Panc1 (cell line): ENCODE data around the gene RPAP2. TPM values are rescaled to one million over a fixed set of nuclear protein-coding genes. Genes with fewer than 3 reads are reported as not detected.

Experiments
- ATAC-seq: fragments of 200-7000 bp; cut with Tn5 transposase; 2 replicates; pipeline ENCODE4 v1.9.1; 2020; ENCODE audit warnings: mild to moderate bottlenecking, moderate library complexity
- BruUV-seq: library from RNA; stranded (reverse); fragments of 400-500 nt; replicated peaks from 2 replicates; lab custom pipeline; 2021; lab: Mats Ljungman, UMichigan
- CTCF ChIA-PET: fragments of 300-600 bp; sonication (Branson Sonifier 250); formaldehyde crosslinking; loops from one replicate; lab custom pipeline; 2022; ENCODE audit warnings: antibody characterized with exemption; lab: Charles Lee
- POLR2A ChIA-PET: fragments of 300-600 bp; sonication (Branson Sonifier 250); formaldehyde crosslinking; loops from one replicate; lab custom pipeline; 2022; ENCODE audit warnings: antibody characterized with exemption; lab: Charles Lee
- DNase-seq: peaks from one replicate; pipeline ENCODE4 v3.0.0-alpha.2; 2010; ENCODE audit warnings: low read depth, low spot score
- H3K27ac ChIP-seq: 2 replicates; pipeline ENCODE4 v1.5.1; 2011; ENCODE audit warnings: mild to moderate bottlenecking, low read length, inconsistent platforms
- H3K27me3 ChIP-seq: fragments of 200-500 bp; sonication (Bioruptor generic); 2 replicates; pipeline ENCODE4 v1.6.0; 2014; ENCODE audit warnings: low read length, inconsistent platforms; ENCODE audit not compliant: control insufficient read depth, insufficient read depth
- H3K36me3 ChIP-seq: fragments of 200-500 bp; sonication (Bioruptor generic); 2 replicates; pipeline ENCODE4 v1.5.1; 2014; ENCODE audit warnings: inconsistent platforms, mild to moderate bottlenecking, low read length, moderate library complexity; ENCODE audit not compliant: control insufficient read depth, insufficient read depth
- H3K4me1 ChIP-seq: 2 replicates; pipeline ENCODE4 v1.5.1; 2011; ENCODE audit warnings: inconsistent platforms, mild to moderate bottlenecking, low read length, moderate library complexity; ENCODE audit not compliant: control insufficient read depth, insufficient read depth
- H3K4me3 ChIP-seq, 2 experiments: 2 replicates each; pipeline ENCODE4 v1.5.1; 2011 to 2012; ENCODE audit warnings: low read depth in 2 of 2, low read length in 2 of 2, mild to moderate bottlenecking in 2 of 2, inconsistent platforms in 1 of 2, moderate library complexity in 1 of 2
- H3K9me3 ChIP-seq: fragments of 200-500 bp; sonication (Bioruptor generic); 2 replicates; pipeline ENCODE4 v1.5.1; 2014; ENCODE audit warnings: low read depth, mild to moderate bottlenecking, inconsistent platforms, low read length, moderate library complexity; ENCODE audit not compliant: control insufficient read depth, insufficient read depth
- POLR2AphosphoS5 ChIP-seq: IDR thresholded peaks from 2 replicates; pipeline ENCODE4 v1.6.1; 2012; ENCODE audit warnings: mild to moderate bottlenecking, low read depth, low read length, moderate library complexity
- SIN3A ChIP-seq: IDR thresholded peaks from 2 replicates; pipeline ENCODE4 v1.6.1; 2012; ENCODE audit warnings: low read depth, mild to moderate bottlenecking, low read length, moderate library complexity, borderline replicate concordance; ENCODE audit not compliant: insufficient read depth
- TCF7L2 ChIP-seq: IDR thresholded peaks from 2 replicates; pipeline ENCODE4 v1.6.1; 2011; ENCODE audit warnings: mild to moderate bottlenecking, low read depth, low read length, inconsistent platforms
- in situ Hi-C: cut with HindIII; loops from 2 replicates; pipeline ENCODE4 v1.10.0; 2016; ENCODE audit warnings: low sequenced_read_pairs, low pct_unique_long_range_greater_than_20kb
- intact Hi-C: fragments of 100-400 bp; cut with micrococcal nuclease; formaldehyde crosslinking; loops from one replicate; pipeline ENCODE4 v1.10.0; 2022; ENCODE audit not compliant: unreplicated experiment
- total RNA-seq: library from RNA; stranded (reverse); gene quantifications from one replicate; pipeline ENCODE4 v1.2.1, GENCODE V29; 2021; ENCODE audit not compliant: unreplicated experiment
- TF ChIP-seq, protein P1 (sequence below): fragments of 450-650 bp; IDR thresholded peaks from 2 replicates; pipeline ENCODE4 v1.5.1; 2017; ENCODE audit warnings: mild to moderate bottlenecking
- TF ChIP-seq, protein P2 (sequence below), 2 experiments: IDR thresholded peaks; 2 replicates each; pipeline ENCODE4 v1.6.1; 2011 to 2012; ENCODE audit warnings: low read depth in 2 of 2, control low read depth in 1 of 2, low read length in 1 of 2, mild to moderate bottlenecking in 1 of 2, moderate library complexity in 1 of 2; ENCODE audit not compliant: insufficient read depth in 1 of 2

Gene RPAP2
- total RNA-seq, 1 experiment from 2014 or later: 16.3 TPM

- no TSS peak for BruUV-seq
- H3K4me1 ChIP-seq: no peaks in the 10 kb centered on the region
- H3K27me3 ChIP-seq: no peaks in the 10 kb centered on the region
- H3K4me3 ChIP-seq: no peak overlapping the region
- DNase-seq: no peak
- ChIA-PET POLR2A (no interaction called here), CTCF (no interaction called here)
- no peaks in the 10 kb centered on the region for H3K9me3 ChIP-seq
- in situ Hi-C loops: no loop called here
- intact Hi-C loops: no loop called here
- TF ChIP-seq, protein P1, sequence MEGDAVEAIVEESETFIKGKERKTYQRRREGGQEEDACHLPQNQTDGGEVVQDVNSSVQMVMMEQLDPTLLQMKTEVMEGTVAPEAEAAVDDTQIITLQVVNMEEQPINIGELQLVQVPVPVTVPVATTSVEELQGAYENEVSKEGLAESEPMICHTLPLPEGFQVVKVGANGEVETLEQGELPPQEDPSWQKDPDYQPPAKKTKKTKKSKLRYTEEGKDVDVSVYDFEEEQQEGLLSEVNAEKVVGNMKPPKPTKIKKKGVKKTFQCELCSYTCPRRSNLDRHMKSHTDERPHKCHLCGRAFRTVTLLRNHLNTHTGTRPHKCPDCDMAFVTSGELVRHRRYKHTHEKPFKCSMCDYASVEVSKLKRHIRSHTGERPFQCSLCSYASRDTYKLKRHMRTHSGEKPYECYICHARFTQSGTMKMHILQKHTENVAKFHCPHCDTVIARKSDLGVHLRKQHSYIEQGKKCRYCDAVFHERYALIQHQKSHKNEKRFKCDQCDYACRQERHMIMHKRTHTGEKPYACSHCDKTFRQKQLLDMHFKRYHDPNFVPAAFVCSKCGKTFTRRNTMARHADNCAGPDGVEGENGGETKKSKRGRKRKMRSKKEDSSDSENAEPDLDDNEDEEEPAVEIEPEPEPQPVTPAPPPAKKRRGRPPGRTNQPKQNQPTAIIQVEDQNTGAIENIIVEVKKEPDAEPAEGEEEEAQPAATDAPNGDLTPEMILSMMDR: no peak
- TF ChIP-seq, protein P2, sequence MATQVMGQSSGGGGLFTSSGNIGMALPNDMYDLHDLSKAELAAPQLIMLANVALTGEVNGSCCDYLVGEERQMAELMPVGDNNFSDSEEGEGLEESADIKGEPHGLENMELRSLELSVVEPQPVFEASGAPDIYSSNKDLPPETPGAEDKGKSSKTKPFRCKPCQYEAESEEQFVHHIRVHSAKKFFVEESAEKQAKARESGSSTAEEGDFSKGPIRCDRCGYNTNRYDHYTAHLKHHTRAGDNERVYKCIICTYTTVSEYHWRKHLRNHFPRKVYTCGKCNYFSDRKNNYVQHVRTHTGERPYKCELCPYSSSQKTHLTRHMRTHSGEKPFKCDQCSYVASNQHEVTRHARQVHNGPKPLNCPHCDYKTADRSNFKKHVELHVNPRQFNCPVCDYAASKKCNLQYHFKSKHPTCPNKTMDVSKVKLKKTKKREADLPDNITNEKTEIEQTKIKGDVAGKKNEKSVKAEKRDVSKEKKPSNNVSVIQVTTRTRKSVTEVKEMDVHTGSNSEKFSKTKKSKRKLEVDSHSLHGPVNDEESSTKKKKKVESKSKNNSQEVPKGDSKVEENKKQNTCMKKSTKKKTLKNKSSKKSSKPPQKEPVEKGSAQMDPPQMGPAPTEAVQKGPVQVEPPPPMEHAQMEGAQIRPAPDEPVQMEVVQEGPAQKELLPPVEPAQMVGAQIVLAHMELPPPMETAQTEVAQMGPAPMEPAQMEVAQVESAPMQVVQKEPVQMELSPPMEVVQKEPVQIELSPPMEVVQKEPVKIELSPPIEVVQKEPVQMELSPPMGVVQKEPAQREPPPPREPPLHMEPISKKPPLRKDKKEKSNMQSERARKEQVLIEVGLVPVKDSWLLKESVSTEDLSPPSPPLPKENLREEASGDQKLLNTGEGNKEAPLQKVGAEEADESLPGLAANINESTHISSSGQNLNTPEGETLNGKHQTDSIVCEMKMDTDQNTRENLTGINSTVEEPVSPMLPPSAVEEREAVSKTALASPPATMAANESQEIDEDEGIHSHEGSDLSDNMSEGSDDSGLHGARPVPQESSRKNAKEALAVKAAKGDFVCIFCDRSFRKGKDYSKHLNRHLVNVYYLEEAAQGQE (IDR thresholded peaks at IDR 0.05; ENCODE audit: insufficient read depth in 1 of 2, low read depth in 2 of 2, low read length in 1 of 2): no peak
- TF ChIP-seq SIN3A: no peak
- H3K36me3 ChIP-seq: no peaks in the 10 kb centered on the region
- ATAC-seq: no peak
- H3K27ac ChIP-seq: no peak overlapping the region
These were observed 120.8 kb downstream of the RPAP2 start for GRCh38 chr1:92419642-92420041.

DNA sequence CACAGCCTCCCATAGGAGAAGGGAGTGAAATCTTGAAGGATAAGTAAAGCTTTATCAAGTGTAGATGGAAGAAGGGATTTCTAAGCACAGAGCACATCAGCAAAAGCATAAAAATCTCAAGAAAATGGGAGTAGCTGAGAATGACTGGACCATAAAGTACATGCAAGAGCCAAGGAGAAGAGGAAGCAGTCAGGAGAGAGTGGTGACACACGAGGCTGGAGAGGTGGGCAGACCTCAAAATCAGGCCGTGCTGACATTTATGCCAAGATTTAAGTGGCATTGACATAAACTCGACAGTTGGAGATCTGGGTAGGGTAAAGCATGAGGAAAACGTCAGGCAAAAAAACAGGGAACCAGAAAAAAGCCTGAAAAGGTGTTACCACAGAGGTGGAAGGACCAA, 125.5 kb downstream of the RPAP2 start:
- ATAC-seq (no peak), DNase-seq (no peak)
- intact Hi-C loops (no loop called here), in situ Hi-C loops (no loop called here)
- H3K27me3 ChIP-seq: no peaks in the 10 kb centered on the region
- no peak overlapping the region for H3K4me3 ChIP-seq
- no peaks in the 10 kb centered on the region for H3K4me1 ChIP-seq
- H3K27ac ChIP-seq: no peak overlapping the region
- CTCF ChIA-PET: no interaction called here
- no TSS peak for BruUV-seq
- TF ChIP-seq, protein P1: no peak
- TF ChIP-seq SIN3A (no peak), TCF7L2 (no peak), POLR2AphosphoS5 (no peak)
- TF ChIP-seq, protein P2 (IDR thresholded peaks at IDR 0.05; ENCODE audit: insufficient read depth in 1 of 2, low read depth in 2 of 2, low read length in 1 of 2): no peak
- POLR2A ChIA-PET: no interaction called here
- no peaks in the 10 kb centered on the region for H3K36me3 ChIP-seq
- H3K9me3 ChIP-seq: no peaks in the 10 kb centered on the region
